Suppressor macrophage (primary cell): ENCODE data around the gene TBK1.

Source experiments
- DNase-seq, 4 experiments: peaks; one replicate each; pipeline ENCODE4 v3.0.0-alpha.2; 2020 to 2022

TBK1 gene

DNA sequence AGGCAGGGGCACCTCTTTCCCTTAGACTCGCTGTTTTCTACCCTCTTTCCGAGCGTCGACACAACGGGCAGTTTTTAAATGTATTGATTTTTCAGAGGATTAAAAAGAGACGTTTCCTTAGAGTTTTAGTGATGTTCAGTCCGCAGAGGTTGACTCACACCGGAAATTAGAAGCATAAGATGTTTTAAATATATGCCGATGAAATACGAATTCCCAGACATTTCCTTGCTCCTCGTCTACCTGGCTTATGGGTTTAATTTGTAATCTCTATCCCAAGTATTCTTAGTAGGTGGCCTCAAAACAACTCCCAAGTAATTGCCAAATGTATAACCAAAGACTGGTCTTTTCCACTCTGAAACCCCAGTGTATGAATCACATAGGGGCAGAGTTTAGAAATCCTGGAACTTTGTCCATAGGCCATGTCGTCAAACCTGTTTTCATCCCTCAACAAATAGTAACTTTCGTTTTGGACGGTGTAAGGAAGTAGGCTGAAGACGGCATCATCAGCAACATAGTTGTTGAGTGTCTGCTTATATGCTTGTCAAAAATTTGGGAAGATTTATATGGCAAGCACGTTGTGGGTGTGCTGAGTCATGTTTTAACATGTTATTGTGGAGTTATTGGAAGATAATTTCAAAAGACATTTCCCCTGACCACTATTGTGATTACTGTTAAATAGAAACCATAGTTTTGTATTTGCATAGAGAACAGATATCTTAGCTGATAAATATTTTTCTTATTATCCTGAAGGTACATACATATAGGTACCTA lies 824 bp downstream of the TBK1 start:
- peak; percentile 62 to 87 (median 70) for DNase-seq

DNA sequence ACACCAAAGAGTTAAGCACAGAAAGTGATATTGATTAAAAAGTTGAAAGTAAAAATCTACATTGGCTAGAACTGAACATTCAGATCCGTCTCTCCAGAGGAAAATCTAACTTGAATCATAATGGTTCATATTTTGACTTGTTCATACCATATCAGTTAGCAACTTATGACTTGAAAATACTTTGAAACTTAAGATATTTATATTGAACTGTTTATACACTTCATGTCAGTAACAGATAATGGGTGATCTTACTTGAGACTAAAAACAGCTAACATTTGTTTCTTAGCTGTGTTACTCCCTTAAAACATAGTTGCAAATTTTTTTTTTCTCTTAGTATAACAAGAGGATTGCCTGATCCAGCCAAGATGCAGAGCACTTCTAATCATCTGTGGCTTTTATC lies 3.6 kb downstream of the TBK1 start:
- no peak for DNase-seq

GRCh38 chr12:64456119-64456518 lies 4.2 kb downstream of the TBK1 start:
- DNase-seq: no peak

DNA sequence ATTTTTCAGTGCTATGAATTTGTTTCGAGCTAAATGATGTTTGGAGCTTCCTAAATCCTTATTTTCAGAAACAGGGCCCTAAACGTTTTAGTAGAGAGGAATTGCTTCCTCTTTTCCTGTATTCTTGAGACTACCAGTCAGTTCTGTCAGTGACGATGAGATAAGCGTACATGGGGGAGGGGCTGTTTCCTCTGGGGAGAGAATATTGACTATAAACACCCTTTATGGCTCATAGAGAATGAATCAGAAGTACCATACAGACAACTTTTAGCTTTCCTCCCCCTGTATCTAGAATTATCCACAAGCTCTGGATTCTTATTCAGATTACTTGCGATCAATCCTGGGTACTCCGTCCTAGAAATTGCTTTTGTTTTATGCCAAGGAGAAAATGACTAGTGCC lies 5.1 kb downstream of the TBK1 start:
- peak; percentile 74 to 86 (median 80) for DNase-seq

GRCh38 chr12:64457466-64457865 lies 5.5 kb downstream of the TBK1 start:
- DNase-seq: no peak

DNA sequence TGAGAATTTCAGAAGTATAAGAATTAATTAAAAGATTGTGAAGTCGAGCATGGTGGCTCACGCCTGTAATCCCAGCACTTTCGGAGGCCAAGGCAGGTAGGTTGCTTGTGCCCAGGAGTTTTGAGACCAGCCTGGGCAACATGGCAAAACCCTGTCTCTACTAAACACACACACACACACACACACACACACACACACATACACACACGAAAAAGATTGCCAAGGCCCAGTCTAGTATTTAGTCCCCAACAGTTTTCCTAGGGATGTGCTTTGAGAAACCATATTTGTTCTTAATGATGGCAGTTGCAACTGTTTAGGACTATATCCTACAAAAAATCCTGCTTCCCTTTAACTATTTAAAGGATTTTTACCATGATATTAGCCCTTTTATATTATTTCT lies 6.0 kb downstream of the TBK1 start:
- no peak for DNase-seq

- peak in 3 of 4 experiments; percentile 10 to 32 (median 31) for DNase-seq
Observed at GRCh38 chr12:64459394-64459891, 7.5 kb downstream of the TBK1 start.

DNA sequence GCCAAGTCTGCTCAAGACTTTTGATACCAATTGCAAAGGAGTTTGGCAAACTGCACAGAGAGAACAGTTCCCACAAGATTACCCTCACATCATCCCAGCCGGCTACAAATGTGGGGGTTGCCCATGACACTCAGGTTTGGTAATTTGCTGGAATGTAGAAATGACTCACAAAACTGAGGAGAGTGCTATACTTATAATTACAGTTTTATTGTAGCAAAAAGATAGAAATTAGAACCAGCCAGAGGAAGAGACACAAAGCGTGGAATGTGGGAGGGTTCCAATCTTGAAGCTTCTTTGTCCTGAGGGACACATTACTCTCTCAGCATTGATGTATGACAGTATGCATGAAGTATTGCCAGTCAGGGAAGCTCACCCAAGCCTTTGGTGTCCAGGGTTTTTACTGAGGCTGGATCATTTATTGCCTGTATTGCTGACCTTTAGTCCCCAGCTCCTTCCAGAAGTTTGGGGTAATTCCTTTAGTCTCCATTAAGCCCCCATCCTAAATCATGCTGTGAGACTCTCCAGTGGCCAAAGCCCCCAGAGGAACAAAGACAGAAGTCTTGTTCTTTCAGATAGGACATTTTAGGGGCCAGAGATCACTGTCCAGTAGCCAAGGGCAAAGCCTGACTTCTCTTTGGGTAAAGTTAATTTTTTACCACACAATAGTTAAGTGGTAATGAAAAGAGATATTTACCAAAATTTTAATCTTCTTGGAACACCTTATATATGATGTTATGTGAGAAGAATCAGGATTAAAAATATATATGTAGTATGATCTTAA lies 9.9 kb downstream of the TBK1 start:
- no peak for DNase-seq

- DNase-seq: no peak
Observed at GRCh38 chr12:64466178-64466577, 14.3 kb downstream of the TBK1 start.

GRCh38 chr12:64468966-64469365 lies 17.0 kb downstream of the TBK1 start:
- DNase-seq: no peak

DNA sequence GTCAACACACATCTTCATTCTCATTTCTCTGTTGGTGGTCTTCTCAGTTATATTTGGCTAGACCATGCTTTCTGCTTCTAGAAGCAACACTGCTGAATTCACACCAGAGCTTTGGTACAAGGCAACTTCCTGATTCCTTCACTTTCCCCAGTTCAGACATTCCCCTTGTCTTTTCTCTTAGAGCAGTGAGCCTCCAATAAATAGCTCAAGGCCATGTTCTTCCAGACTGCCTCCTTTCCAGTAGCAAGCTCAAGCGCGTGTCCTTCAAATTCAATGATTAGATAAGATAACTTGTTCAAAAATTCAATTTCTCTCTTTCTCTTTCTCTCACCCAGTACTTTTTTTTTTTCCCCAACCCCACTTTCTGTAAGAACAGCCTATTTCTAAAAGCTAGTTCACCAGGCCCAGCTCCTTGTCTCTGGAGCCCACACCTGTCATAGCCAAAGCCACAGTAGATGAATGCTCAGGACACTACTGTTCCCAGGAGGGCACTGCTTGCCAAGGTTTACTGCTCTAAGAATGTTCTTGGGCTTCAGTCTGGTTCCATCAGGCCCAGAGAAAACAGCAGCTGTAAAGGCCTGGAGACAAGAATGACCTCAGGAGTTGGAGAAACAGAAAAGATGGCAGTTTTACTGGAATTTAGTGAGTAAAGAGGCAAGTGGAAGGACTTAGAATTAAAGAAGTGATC lies 17.7 kb downstream of the TBK1 start:
- no peak for DNase-seq

GRCh38 chr12:64470495-64470894 lies 18.6 kb downstream of the TBK1 start:
- DNase-seq: no peak

- DNase-seq: no peak
Observed at GRCh38 chr12:64473176-64473575, 21.3 kb downstream of the TBK1 start.

DNA sequence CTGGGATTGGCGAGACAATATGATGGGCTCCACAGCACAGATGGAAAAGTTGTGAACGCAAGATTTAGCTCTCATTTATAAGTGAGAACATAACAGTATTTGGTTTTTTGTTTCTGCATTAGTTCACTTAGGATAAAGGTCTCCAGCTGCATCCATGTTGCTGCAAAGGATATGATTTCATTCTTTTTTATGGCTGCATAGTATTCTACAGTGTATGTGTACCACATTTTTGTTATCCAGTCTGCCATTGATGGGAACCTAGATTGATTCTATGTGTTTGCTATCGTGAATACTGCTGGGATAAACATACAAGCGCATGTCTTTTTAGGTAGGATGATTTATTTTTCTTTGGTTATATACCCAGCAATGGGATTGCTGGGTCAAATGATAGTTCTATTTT lies 23.6 kb downstream of the TBK1 start:
- DNase-seq: no peak

DNA sequence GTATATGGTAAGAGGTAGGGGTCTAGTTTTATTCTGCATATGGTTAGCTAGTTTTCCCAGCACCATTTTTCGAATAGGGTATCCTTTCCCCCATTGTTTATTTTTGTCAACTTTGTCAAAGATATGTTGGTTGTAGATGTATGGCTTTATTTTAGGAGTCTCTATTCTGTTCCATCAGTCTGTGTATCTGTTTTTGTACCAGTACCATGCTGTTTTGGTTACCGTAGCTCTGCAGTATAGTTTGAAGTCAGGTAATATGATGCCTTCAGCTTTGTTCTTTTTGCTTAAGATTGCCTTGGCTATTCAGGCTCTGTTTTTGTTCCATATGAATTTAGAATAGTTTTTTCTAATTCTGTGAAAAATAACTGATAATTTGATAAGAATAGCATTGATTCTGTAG lies 24.9 kb downstream of the TBK1 start:
- no peak for DNase-seq

GRCh38 chr12:64478661-64479060 lies 26.7 kb downstream of the TBK1 start:
- DNase-seq: no peak

DNA sequence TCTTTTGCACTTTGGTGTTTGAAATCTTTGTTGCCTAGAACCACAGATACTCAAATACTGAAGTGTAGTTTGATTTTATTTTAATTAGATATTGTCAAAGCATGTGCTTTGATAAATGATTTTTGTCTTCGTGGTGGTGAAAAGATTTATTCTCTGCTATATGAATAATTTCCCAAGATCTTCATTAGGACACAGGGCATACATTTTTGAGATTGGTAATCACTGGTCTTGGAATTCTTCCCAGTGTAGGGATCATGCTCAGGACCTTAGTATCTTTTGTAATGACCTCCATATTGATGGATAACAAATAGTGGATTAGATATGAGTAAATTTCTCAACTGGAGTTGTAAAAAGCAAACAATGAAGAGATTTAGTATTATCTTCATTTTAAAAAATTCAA lies 28.2 kb downstream of the TBK1 start:
- no peak for DNase-seq

- no peak for DNase-seq
Observed at GRCh38 chr12:64486657-64487056, 34.7 kb downstream of the TBK1 start.

DNA sequence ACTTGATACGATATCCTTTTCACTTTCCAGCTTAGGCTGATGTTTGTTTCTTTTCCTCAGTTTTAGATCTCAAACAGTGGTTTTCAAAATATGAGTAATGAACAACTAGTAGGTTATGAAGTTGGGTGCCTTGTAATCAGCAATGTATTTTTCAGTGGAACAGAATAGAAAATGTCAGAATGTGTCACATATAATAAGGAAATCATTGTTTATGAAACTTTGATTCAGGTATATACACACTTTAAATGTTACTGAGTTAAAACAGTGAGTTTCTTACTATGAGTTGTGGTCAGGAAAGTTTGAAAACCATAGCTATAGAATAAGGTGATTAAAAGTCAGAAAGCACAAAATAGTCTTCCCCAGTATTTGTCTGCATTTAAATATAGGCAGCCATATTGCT lies 39.8 kb downstream of the TBK1 start:
- no peak for DNase-seq

DNA sequence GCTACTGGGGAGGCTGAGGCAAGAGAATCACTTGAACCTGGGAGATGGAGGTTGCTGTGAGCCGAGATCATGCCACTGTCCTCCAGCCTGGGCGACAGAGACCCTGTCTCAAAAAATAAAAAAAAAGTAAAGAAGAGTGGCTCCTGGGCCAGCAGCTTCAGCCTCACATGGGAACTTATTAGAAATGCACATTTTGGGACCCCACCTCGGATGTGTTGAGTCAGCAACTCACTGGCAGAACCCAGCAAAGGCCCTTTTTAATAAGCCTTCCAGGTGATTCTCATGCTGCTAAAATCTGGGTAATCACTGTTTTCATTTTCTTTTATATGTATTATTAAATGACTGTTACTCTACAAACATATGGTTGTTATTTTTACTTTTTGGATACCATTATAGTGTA lies 41.6 kb downstream of the TBK1 start:
- DNase-seq: no peak

DNA sequence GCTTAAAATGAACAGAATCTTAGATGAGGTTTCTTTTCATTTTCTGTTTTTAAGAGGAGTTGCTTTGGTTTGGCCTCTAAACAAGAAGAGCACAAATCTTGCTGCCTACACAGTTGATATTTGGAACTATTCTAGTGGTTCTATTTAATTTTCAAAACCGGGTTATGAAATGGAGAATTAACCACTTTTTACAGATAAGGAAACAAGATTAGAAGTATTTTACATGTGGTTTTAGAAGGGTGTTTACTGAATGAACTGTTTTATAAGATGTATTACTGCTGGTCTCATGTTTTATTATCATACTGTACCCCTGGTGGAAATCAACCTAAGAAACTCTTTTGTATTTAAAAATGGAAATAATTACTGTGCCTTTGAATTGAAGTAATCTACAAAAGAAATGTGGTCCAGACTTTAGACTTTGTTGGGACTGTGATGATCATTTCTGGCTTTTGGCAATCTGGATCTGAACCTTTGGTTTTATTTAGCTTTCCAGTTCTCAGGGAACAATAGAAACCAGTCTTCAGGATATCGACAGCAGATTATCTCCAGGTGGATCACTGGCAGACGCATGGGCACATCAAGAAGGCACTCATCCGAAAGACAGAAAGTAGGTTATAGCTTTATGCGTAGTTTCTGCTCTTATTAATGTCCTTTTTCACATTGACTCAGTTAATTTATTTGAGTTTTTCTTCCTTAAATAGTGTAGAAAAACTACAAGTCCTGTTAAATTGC lies 43.2 kb downstream of the TBK1 start:
- DNase-seq: no peak

DNA sequence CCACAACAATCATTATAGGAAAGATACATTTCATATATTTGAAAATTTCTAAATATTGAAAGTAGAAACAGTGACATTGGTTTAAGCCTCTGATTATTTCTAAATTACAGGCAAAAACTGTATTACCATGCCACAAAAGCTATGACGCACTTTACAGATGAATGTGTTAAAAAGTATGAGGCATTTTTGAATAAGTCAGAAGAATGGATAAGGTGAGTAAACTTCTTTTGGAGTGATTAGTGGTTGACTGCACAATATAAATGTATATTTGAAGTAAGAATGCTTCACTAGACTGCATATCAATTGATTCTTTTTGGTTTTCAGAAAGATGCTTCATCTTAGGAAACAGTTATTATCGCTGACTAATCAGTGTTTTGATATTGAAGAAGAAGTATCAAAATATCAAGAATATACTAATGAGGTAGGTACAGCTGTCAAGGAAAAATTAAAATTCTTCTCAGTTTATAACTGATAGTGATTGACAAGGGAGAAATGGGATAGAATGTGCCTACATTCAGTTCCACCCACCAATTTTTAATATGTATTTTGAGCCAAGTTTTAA lies 45.0 kb downstream of the TBK1 start:
- no peak for DNase-seq
